Lower lobe of right lung (tissue), 2 donors: ENCODE measurements around the gene AFF4. TPM values are rescaled to one million over a fixed set of nuclear protein-coding genes. Genes with fewer than 3 reads are reported as not detected.

Experiments
- ATAC-seq, 2 donors: fragments of 200-7000 bp; cut with Tn5 transposase; one replicate each; pipeline ENCODE4 v1.9.1; 2020 to 2022; ENCODE audit warnings: mild to moderate bottlenecking in 2 of 2, moderate library complexity in 2 of 2
- DNase-seq: peaks from one replicate; pipeline ENCODE4 v3.0.0-alpha.2; 2020
- H3K27ac ChIP-seq: fragments of 200-600 bp; one replicate; pipeline ENCODE4 v1.8.0; 2022
- H3K27me3 ChIP-seq: fragments of 200-600 bp; one replicate; pipeline ENCODE4 v1.8.0; 2022; ENCODE audit warnings: low read depth
- H3K36me3 ChIP-seq: fragments of 200-600 bp; one replicate; pipeline ENCODE4 v1.8.0; 2022; ENCODE audit warnings: mild to moderate bottlenecking
- H3K4me1 ChIP-seq: fragments of 200-600 bp; one replicate; pipeline ENCODE4 v1.8.0; 2022
- H3K4me3 ChIP-seq: fragments of 200-600 bp; one replicate; pipeline ENCODE4 v1.8.0; 2022; ENCODE audit warnings: mild to moderate bottlenecking
- H3K9me3 ChIP-seq: fragments of 200-600 bp; one replicate; pipeline ENCODE4 v1.8.0; 2022
- CTCF ChIP-seq: fragments of 200-600 bp; IDR thresholded peaks from one replicate; pipeline ENCODE4 v1.8.0; 2022; ENCODE audit warnings: antibody characterized with exemption, mild to moderate bottlenecking
- intact Hi-C: fragments of 100-400 bp; cut with DNase I; formaldehyde crosslinking; loops from one replicate; pipeline ENCODE4 v1.11.0; 2022
- total RNA-seq: library from RNA; stranded (reverse); fragmentation: NEBNext Ultra II Directional; extraction: Animal tissue kit (Norgen Biotek cat#: 25700); gene quantifications from one replicate; pipeline ENCODE4 v1.2.1, GENCODE V29; 2021
- donor health status: DM: no; HTN: yes; CAD: no; lungs with severe emphysema.

Gene AFF4
- total RNA-seq, 1 donor from 2014 or later, result 68.6 TPM

DNA sequence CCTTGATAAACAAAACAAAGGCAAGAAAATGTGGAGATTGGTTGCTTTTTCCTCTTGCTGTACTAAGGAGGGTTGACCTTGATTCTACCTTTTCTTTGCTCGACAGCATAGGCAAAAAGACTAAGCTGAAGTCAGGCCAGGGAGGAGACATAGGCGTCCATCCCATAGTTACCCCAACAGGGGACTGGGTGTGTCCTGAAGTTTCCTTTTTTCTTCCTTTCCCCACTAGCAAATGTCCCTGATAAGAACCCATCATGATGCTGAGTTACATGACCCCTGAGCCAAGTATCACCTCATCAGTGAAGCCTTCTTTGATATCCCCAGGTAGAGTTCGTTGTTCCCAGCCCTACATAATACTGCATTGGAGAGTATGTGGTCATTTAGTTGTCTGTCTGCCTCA, 123.1 kb downstream of the AFF4 start:
- TF ChIP-seq CTCF, result no peak

GRCh38 chr5:132839426-132840301, 123.8 kb downstream of the AFF4 start:
- ATAC-seq (peak; percentile 43 to 56), DNase-seq (no peak)
- H3K4me3 ChIP-seq, result no peak overlapping the region

More for the DNA sequence above, 123.1 kb downstream of the AFF4 start:
- peak overlapping the region; percentile 75 for H3K27ac ChIP-seq
- intact Hi-C loops, result no loop called here
- H3K36me3 ChIP-seq, result no peaks in the 10 kb centered on the region
- no peaks in the 10 kb centered on the region for H3K27me3 ChIP-seq
- peaks cover 23% of the 10 kb centered on the region for H3K4me1 ChIP-seq
- no peaks in the 10 kb centered on the region for H3K9me3 ChIP-seq
- ATAC-seq (no peak), DNase-seq (no peak)
- no peak overlapping the region for H3K4me3 ChIP-seq

DNA sequence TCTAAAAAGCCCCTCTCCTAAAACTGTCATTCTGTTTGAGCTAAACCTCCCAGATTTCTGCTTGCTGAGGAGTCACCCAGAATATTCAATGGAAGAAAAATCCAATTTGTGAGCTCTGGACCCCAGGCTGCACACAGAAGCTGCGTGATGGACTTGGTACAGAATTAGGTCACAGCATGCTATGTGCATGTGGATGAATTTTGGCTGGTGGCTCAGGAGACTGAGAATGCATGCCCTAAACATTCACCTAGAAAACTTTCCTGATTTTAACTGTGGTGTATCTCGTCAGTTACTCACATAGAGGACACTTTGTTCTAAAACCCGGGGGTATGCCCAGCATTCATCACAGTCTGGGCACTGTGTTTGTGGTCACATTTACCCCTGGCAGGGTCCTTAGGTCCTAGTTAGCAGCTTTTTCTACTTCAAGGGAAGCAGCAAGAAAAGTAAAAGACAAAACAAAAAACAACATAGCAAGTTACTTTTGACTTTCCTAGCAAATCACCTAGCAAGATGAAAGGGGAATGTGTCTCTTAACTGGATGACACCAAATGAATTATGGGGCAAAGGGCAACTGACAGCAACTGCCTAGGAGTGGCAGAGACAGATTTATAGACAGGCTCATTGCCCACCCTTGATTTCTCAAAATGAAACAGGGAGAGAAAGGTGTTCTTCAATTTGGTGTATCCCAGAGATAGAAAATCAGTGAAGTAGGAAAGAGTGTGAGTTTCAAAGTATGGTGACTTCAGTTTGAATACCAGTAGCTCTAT, 124.7 kb downstream of the AFF4 start:
- H3K27ac ChIP-seq, result peak overlapping the region; percentile 75
- H3K27me3 ChIP-seq, result no peaks in the 10 kb centered on the region
- DNase-seq (no peak), ATAC-seq (no peak)
- H3K4me1 ChIP-seq, result peaks cover 23% of the 10 kb centered on the region
- H3K36me3 ChIP-seq, result no peaks in the 10 kb centered on the region
- H3K9me3 ChIP-seq, result no peaks in the 10 kb centered on the region
- no peak for TF ChIP-seq CTCF
- no peak overlapping the region for H3K4me3 ChIP-seq
- intact Hi-C loops, result no loop called here

More at GRCh38 chr5:132839426-132840301, 123.8 kb downstream of the AFF4 start:
- Histone ChIP-seq H3K27me3 (no peaks in the 10 kb centered on the region), H3K27ac (peak overlapping the region; percentile 75), H3K9me3 (no peaks in the 10 kb centered on the region), H3K36me3 (no peaks in the 10 kb centered on the region), H3K4me1 (peaks cover 23% of the 10 kb centered on the region)
- intact Hi-C loops, result no loop called here
- TF ChIP-seq CTCF, result no peak

DNA sequence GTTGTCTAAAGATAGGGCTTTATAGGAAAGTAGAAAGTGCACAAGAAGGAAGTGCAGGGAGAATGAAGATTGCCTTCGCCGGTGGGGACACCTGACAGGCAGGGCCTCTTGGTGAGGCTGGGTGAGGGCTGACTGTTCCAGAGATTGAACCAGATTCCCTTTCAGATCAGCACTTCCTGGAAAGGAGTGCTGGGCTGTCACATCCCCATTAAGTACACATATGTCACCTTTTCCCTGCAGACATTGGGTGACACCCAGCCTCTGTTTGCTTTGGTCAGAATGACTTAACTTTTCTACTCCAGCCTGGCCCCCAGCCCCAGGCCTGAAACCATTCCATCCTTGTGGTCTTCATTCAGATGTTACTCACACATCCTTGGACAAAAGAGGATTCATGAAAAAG, 125.6 kb downstream of the AFF4 start:
- H3K4me3 ChIP-seq, result no peak overlapping the region
- TF ChIP-seq CTCF, result no peak
- peak overlapping the region; percentile 26 for H3K27ac ChIP-seq
- H3K27me3 ChIP-seq, result no peaks in the 10 kb centered on the region
- ATAC-seq, result peak; percentile 11 to 22
- intact Hi-C loops, result no loop called here
- DNase-seq, result no peak
- no peaks in the 10 kb centered on the region for H3K9me3 ChIP-seq
- H3K4me1 ChIP-seq, result peaks cover 23% of the 10 kb centered on the region
- no peaks in the 10 kb centered on the region for H3K36me3 ChIP-seq

DNA sequence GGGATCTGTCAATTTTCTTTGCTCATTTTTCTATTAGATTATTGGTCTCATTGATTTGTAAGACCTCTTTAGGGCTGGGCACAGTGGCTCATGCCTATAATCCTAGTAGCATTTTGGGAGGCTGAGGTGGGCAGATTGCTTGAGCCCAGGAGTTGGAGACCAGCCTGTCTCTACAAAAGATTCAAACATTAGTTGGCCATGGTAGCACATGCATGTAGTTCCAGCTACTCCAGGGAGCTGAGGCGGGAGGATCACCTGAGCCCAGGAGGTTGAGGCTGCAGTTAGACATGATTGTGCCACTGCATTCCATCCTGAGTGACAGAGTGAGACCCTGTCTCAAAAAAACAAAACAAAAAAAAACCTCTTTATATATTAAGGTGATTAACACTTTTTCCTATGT, 126.6 kb downstream of the AFF4 start:
- Histone ChIP-seq H3K27me3 (no peaks in the 10 kb centered on the region), H3K4me1 (peaks cover 23% of the 10 kb centered on the region), H3K4me3 (no peak overlapping the region), H3K9me3 (no peaks in the 10 kb centered on the region), H3K36me3 (no peaks in the 10 kb centered on the region), H3K27ac (no peak overlapping the region)
- ATAC-seq (no peak), DNase-seq (no peak)
- TF ChIP-seq CTCF, result no peak
- intact Hi-C loops, result no loop called here
